Activated T-helper 1 cell treated with anti-CD3 and anti-CD28 coated beads, Interleukin-2, amount 50 U/mL, for 16 hours (primary cell): Measurements from ENCODE around the gene KIR2DL1.
"Not testable (repeated sequence)": the region's sequence is repeated elsewhere in the genome, so short reads cannot be mapped to it uniquely, and the experiment has no call there.

ENCODE experiments used
- DNase-seq, 2 donors: peaks; one replicate each; pipeline ENCODE4 v3.0.0-alpha.2; 2020; ENCODE audit warnings: low read depth in 1 of 2, low spot score in 1 of 2

The KIR2DL1 gene

DNA sequence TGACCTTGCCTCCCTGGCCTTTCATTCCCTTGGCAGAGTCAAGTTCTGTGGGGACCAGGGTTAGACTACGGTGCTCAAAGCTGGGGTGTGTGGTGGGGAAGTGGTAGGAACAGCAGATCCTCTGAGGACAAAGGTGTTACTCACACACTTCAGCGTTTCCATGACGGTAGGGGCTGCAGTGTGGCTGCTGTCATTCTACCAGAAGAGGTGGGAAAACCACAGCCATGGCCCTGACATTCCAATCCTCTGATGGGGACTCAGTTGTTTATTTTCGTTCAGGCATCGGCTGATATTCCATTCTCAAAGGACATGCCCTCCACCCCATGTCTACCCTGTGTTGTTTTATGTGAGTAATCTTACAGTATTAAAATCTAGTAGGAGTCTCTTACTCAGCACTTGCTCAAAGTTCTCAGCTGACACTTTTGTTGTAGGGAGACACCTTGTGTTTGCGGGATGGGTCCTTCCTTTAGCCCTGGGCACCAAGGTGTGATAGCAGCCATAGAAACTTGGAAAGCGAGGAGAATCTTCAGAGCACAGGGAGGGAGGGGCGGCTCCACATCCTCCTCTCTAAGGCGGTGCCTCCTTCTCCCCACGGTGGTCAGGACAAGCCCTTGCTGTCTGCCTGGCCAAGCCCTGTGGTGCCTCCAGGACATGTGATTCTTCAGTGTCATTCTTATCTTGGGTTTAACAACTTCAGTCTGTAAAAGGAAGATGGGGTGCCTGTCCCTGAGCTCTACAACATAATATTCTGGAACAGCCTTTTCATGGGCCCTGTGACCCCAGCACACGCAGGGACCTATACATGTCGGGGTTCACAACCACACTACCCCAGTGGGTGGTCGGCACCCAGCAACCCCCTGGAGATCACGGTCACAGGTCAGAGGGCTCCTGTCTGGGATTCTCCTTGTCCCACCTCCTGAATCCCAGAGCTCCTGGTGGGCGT, 1.7 kb downstream of the KIR2DL1 start:
- not testable (repeated sequence) for DNase-seq

DNA sequence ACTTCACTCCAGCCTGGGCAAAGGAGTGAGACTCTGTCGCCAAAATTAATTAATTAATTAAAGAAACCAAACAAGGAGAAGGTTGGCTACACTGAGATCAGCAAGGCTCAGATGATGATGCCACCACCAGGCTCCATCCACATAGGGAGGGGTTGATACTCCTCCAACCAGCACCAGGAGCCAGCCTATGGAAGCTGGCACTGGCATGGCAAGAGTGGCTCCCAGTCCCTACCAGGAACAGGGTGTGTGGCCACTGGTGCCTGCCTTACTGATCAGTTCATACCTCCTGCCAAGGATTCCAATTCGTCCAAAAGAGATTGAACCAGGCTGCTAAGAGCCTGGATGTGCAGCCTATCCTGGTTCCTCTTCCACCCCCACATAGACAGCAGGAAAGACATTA, 3.1 kb downstream of the KIR2DL1 start:
- not testable (repeated sequence) for DNase-seq

DNA sequence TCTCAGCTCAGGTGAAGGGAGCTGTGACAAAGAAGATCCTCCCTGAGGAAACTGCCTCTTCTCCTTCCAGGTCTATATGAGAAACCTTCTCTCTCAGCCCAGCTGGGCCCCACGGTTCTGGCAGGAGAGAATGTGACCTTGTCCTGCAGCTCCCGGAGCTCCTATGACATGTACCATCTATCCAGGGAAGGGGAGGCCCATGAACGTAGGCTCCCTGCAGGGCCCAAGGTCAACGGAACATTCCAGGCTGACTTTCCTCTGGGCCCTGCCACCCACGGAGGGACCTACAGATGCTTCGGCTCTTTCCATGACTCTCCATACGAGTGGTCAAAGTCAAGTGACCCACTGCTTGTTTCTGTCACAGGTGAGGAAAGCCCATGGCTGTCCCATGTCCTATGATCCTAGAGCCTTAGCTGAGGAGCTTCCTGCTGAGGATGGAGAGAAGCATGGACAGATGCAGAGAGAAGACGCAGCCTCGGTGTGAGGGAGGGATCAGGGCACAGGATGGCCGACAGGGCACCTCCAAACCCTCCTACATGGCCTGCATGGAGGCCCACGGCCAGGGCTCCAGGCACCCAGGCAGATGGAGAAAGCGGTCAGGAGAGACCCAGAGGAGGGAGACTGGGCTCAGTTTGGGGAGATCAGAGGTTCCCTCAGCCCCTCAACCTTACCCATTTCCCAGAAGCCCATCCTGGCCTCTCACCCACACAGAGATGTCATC, 5.7 kb downstream of the KIR2DL1 start:
- DNase-seq, result not testable (repeated sequence)

DNA sequence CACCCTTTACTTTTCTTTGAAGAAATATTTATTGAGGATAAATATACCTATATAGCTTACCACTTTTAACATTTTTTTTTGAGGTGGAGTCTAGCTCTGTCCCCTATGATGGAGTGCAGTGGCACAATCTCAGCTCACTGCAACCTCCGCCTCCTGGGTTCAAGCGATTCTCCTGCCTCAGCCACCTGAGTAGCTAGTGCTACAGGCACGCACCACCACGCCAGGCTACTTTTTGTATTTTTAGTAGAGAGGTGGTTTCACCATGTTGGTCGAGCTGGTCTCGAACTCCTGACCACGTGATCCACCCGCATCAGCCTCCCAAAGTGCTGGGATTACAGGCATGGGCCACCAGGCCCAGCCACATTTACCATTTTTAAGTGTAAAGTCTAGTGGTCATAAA, 6.2 kb downstream of the KIR2DL1 start:
- not testable (repeated sequence) for DNase-seq

DNA sequence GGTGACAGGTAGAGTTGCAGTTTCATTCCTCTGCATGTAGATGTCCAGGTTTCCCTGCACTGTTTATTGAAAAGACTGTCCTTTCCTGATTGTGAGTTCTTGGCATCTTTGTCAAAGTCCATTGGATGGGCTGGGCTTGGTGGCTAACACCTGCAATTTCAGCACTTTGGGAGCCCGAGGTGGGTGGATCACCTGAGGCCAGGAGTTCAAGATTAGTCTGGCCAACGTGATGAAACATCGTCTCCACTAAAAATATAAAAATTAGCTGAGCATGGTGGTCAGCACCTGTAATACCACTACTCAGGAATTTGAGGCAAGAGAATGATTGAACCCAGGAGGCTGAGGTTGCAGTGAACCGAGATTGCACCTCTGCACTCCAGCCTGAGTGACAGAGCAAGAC, 8.3 kb downstream of the KIR2DL1 start:
- not testable (repeated sequence) for DNase-seq

DNA sequence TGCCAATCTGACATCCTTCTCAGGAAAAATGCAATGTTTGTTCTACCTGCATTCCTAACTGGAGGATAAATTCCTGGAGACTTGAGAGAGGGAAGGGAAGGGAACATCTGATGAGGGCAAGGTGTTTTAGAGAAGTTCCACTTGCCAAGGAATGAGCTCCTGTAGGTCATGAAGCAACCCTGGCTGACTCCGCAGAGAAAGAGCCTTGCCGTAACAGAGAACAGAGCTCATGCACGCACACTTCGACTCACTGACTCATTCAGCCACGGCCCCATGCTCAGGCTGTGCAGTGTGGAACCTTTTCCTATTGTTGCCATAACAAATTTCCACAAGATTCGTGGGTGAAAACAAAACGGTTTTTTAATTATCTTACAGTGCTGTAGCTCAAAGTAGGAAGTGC, 9.3 kb downstream of the KIR2DL1 start:
- not testable (repeated sequence) for DNase-seq

DNA sequence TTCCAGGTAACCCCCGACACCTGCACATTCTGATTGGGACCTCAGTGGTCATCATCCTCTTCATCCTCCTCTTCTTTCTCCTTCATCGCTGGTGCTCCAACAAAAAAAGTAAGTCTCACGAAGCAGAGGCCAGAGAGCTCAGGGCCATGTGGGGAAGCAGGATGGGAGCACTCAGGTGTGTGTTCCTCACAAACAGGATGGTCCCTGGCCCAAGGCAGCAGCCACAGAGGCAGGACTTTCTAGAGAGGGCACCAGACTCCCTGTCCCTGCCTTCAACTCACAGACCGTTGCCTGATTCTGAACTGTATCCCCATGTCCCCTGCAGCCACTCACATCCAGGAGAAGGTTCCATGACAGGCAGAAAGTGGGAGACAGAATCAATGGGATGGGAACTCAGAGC, 13.3 kb downstream of the KIR2DL1 start:
- DNase-seq, result not testable (repeated sequence)

DNA sequence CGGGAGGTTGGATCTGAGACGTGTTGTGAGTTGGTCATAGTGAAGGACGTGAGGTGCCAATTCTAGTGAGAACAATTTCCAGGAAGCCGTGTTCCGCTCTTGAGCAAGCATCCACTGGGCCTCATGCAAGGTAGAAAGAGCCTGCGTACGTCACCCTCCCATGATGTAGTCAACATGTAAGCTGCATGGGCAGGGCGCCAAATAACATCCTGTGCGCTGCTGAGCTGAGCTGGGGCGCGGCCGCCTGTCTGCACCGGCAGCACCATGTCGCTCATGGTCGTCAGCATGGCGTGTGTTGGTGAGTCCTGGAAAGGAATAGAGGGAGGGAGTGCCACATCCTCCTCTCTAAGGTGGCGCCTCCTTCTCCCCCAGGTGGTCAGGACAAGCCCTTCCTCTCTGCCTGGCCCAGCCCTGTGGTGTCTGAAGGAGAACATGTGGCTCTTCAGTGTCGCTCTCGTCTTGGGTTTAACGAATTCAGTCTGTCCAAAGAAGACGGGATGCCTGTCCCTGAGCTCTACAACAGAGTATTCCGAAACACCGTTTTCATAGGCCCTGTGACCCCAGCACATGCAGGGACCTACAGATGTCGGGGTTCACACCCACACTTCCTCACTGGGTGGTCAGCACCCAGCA, 16.6 kb downstream of the KIR2DL1 start:
- DNase-seq, result not testable (repeated sequence)

DNA sequence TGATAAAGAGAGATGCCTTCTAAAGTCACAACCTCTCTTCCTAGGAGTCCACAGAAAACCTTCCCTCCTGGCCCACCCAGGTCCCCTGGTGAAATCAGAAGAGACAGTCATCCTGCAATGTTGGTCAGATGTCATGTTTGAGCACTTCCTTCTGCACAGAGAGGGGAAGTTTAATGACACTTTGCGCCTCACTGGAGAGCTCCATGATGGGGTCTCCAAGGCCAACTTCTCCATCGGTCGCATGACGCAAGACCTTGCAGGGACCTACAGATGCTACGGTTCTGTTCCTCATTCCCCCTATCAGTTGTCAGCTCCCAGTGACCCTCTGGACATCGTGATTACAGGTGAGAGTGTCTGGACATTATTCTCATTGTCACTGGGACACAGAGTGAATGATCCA, 18.6 kb downstream of the KIR2DL1 start:
- DNase-seq, result not testable (repeated sequence)

DNA sequence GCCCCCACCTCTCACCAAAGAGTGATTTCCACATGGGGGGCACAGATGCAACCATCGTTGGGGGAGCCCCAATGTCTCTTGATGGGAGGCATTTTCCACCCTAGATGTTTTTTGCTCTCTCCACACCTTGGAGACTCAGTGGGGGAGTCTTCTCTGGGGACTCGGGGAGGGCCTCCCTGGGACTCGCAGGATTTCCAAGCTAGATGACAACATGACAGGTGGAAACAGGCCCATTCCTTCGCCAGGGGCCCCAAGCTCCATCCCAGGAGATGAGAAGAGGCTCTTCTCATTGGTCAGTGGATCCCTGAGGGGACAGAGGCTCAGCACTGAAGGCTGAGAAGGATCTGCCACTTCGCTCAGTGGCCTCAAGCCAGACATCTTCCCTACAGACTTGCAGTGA, 21.1 kb downstream of the KIR2DL1 start:
- no peak for DNase-seq

DNA sequence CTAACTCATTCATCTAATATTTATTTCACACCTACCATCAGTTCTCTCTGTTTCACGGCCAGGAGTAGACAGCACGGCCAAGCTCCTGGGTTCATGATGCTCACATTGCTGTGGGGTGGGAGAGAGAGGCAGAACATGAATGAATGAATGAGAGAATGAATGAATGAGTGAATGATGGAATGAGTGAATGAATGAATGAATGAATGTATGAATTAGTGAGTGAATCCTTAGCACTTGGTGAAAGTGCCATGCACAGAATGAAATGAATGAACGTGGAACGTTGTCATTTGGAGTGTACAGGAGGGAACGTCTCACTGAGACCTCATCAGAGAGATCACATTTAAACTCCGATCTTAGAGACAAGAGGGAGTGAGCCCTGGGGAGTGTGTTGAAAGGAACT, 21.9 kb downstream of the KIR2DL1 start:
- no peak for DNase-seq

DNA sequence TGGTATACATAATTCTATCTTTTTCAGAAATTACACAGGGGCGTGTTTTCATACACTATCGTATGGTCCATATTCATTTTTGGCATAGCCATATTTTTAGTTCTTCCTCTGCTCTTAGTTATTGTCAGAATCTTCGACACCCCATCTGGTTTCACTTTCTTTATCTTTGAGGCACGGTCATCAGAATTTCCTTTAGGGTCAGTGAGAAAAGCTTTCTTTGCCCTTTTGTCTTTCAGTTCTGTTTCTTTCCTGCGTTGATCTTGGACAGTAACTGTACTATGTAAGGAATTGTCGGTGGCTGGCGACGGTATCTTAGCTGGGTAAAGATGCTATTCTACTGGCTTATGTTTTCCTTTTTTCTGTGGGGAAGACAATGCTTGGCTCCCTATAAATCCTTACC, 23.2 kb downstream of the KIR2DL1 start:
- no peak for DNase-seq

DNA sequence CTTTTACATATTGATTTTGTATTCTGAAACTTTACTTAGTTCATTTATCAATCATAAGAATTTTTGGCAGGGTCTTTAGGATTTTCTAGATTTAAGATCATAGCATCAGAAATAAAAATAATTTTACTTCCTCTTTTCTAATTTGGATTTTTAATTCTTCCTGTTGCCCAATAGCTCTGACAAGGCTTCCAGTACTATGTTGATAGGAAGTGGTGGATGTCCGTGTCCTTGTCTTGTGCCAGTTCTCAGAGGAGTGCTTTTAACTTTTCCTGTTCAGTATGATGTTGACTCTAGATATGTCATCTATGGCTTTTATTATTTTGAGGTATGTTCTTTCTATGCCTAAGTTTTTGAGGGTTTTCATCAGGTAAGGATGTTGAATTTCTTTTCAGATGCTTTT, 26.2 kb downstream of the KIR2DL1 start:
- DNase-seq, result no peak

DNA sequence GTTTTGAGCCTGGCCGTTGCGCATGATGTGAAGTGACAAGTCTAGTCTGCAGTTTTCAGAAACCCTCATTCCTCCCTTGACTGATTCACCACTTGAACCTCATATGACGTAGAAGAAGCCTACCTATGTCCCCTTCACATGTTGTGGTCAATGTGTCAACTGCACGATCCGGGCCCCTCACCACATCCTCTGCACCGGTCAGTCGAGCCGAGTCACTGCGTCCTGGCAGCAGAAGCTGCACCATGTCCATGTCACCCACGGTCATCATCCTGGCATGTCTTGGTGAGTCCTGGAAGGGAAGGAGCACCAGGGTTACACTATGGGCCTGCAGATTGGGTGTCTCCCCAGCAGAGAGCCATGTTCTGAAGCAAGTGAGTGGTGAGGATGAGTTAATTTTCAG, 33.8 kb downstream of the KIR2DL1 start, which contains the start of gene KIR2DL4:
TSS of gene KIR2DL4 (plus strand) at position 201 of the 400 bp plus-strand sequence. CDS start at position 243, 42 bp downstream.
- DNase-seq, result no peak

DNA sequence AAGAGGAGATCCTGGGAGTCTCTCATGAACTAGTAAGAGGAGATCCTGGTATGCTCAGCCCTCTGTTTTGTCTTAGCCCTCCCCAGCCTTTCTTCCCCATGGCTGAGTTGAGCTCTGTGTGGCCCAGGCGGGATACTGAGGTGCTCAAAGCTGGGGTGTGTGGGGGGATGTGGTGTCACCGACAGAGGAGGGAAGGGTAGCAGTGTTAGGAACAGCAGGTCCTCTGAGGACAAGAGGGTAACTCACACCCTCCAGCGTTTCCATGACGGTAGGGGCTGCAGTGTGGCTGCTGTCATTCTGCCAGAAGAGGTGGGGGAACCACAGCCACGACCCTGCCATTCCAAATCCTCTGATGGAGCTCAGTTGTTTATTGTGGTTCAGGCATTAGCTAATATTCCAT, 34.5 kb downstream of the KIR2DL1 start:
- DNase-seq, result no peak

DNA sequence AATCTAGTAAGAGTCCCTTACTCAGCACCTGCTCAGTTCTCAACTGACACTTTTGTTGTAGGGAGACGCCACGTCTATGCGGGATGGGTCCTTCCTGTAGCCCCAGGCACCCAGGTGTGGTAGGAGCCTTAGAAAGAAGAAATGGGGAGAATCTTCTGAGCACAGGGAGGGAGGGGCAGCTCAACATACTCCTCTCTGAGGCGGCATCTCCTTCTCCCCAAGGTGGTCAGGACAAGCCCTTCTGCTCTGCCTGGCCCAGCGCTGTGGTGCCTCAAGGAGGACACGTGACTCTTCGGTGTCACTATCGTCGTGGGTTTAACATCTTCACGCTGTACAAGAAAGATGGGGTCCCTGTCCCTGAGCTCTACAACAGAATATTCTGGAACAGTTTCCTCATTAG, 35.0 kb downstream of the KIR2DL1 start:
- no peak for DNase-seq

DNA sequence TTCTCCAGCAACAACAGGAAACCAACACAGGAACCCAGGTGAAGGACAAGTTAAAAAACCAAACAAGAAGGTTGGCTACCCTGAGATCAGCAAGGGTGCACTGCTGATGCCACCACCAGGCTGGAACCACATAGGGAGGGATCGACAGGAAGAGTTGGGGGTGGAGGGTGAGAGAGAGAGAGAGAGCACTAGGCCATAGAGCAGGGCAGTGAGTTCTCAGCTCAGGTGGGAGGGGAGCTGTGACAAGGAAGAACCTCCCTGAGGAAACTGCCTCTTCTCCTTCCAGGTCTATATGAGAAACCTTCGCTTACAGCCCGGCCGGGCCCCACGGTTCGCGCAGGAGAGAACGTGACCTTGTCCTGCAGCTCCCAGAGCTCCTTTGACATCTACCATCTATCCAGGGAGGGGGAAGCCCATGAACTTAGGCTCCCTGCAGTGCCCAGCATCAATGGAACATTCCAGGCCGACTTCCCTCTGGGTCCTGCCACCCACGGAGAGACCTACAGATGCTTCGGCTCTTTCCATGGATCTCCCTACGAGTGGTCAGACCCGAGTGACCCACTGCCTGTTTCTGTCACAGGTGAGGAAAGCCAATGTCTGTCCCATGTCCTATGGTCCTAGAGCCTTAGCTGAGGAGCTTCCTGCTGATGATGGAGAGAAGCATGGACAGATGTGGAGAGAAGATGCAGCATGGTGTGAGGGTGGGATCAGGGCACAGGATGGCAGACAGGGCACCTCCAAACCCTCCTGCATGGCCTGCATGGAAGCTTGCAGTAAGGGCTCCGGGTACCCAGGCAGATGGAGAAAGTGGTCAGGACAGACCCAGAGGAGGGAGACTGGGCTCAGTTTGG, 36.3 kb downstream of the KIR2DL1 start:
- DNase-seq, result no peak

DNA sequence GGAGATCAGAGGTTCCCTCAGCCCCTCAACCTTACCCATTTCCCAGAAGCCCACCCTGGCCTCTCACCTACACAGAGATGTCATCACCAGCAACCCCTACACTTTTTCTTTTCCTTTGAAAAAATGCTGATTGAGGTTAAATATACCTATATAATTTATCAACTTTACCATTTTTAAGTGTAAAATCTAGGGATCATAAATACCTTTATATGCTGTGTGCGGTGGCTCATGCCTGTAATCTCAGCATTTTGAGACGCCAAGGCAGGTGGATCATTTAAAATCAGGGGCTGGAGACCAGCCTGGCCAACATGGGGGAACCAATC, 36.9 kb downstream of the KIR2DL1 start:
- DNase-seq, result no peak

DNA sequence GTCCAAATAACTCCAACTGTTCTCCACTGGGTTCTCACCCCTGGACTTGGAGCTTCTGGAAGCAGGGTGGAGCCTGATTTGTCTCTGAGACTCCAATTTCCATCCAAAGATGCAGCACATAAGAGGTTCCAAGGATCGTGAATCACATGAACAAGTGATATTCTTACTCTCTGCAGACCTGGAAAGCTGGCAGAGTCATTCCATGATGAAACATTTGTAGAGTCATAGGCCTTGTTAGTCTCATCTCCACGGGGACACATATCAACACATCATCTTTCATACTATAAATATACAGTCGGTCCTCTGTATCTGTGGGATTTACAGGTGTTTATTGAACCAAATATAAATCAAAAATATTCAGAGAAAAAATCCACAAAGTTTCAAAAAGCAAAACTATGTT, 45.0 kb downstream of the KIR2DL1 start:
- DNase-seq, result not testable (repeated sequence)

DNA sequence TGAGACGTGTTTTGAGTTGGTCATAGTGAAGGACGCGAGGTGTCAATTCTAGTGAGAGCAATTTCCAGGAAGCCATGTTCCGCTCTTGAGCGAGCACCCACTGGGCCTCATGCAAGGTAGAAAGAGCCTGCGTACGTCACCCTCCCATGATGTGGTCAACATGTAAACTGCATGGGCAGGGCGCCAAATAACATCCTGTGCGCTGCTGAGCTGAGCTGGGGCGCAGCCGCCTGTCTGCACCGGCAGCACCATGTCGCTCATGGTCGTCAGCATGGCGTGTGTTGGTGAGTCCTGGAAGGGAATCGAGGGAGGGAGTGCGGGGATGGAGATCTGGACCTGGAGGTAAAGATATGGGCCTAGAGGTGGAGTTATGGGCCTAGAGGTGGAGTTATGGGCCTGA, 46.7 kb downstream of the KIR2DL1 start, which contains the start of gene KIR3DL1:
TSS of gene KIR3DL1 (plus strand) at position 218 of the 400 bp plus-strand sequence.
- DNase-seq, result not testable (repeated sequence)
